ELR (cell line): ENCODE data around the gene PAWR.
A peak's percentile ranks its signal among the peaks of the same experiment; 100 is the strongest.
"Not testable (repeated sequence)": the region's sequence is repeated elsewhere in the genome, so short reads cannot be mapped to it uniquely, and the experiment has no call there.

Experiments used
- DNase-seq: peaks from one replicate; pipeline ENCODE4 v3.0.0-alpha.2; 2015; ENCODE audit warnings: low read depth

The PAWR gene

DNA sequence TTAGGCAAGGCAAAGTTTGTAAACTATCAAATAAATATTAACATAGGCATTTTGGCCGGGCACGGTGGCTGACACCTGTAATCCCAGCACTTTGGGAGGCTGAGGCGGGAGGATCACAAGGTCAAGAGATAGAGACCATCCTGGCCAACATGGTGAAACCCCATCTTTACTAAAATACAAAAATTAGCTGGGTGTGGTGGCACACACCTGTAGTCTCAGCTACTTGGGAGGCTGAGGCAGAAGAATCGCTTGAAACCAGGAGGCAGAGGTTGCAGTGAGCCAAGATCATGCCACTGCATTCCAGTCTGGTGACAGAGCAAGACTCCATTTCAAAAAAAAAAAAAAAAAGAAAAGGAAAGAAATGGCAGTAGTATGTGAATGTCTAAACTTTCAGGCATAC lies 43.9 kb downstream of the PAWR start:
- DNase-seq: peak; percentile 20

DNA sequence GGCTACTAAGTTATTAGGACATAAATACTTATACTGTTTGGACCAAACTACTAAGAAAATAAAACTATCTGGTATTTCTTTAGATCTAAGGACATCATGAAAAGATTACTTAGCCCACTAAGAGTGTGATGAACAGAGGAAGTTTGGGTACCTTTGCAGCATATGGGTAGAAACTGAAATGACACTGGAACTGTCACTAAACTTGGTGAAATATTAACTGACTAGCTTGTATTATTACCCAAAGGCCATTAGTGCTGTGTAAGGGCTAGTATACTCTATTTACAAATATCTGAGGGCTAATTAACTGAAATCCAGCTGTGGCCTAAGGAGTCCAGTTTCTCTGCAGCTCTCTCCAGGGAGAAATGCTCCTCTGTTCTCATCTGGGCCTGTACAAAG lies 45.5 kb downstream of the PAWR start:
- DNase-seq: no peak

DNA sequence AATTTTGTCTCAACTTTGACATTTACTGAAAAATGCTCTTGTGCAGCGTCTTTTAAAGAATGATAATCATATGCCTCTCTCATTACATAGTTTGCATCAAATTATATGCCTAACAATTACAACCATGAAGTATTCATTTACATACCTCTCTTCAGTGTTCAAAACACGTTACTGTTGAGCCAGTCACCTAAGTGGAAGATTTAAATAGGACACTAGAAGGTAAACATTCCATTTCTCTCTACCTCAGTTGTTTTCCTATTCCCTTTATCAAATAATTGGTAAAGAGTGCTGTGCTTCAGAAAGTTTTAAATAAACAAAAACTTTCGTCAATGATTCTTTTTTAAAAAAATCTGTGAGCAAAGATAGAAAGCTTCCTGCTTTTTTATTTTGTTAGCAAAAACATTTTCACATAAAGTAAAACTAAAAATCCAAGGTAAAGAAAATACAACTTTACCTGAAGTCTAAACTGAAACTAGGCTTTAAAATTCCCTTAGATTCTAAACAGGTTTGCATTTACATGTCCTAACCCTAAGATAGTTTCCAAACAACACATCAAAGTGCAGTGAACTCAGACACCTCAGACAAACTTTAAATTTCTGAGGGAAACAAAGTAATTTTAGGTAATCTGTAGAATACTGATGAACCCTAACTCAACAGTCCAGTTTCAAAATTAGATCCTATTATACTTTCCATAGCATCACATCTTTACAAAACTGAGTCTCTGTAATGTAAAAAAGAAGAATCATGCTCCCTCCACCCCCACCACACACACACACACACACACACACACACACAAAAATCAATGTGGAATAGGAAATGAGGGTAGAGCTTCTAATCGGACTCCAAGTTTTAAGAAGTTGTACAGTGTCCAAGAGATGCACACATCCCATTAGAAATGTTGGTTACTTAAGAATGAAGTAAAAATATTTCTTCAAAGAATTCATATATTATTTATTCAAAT lies 46.2 kb downstream of the PAWR start:
- DNase-seq: no peak

GRCh38 chr12:79643821-79644220 lies 46.9 kb downstream of the PAWR start:
- no peak for DNase-seq

DNA sequence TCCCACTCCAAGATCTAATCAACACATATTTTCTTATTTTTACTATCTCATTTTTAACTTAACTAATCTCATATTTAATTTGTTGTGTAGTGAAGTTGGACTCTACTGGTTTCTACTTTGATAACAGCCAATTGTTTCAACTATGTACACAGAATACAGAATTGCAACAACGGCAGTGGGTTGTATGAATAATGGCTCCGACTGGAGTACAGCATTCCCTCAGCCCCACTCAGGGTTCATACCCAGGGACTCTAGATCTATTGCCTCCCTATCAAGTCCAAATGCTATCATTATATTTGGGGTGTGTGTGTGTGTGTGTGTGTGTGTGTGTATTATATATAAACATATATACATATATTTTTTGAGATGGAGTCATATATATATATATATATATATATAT lies 52.3 kb downstream of the PAWR start:
- DNase-seq: no peak

- DNase-seq: no peak
Observed at GRCh38 chr12:79637093-79637492, 53.7 kb downstream of the PAWR start.

DNA sequence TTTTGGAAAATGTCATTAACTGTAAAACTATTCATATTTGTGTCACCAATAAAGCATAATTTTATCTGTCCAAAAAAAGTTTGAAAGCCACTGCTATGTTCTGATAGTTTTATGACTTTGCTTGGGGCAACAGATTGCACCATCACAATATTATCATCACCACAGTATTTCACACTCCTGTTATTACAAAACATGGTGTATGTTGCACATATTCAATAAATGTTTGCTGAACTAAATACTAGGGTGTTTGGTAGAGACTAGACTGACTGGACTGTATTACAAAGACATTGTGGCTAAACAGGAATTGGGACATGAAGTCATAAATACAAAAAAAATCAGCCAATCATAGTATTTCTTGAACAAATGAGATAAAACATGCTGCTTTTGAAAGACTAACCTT lies 55.1 kb downstream of the PAWR start:
- no peak for DNase-seq

DNA sequence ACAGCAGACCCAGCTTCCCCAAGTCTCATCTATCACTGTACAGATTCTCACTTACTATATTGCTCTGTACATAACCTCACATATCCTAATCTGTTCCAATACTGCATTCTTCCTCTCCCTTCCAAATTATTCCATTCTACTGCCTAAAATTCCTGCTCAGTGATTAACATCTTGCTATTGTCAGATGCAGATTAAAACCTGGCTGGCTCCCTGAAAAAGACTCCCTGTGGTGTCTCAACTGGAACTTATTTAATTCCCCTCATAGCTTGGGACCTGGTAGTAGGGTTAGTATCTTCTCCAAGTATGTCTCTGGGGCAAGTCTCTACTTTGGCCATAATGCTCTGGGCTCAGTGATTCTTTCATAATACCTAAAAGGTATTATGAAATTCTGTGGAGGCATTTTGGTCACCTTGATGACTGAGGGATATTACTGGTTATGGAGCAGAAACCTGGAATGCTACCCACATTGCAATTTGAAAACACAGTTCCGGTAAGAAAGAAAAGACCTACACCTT lies 55.8 kb downstream of the PAWR start:
- no peak for DNase-seq

GRCh38 chr12:79629561-79629960 lies 61.2 kb downstream of the PAWR start:
- DNase-seq: no peak

GRCh38 chr12:79626735-79627134 lies 64.0 kb downstream of the PAWR start:
- DNase-seq: not testable (repeated sequence)

GRCh38 chr12:79624378-79624777 lies 66.4 kb downstream of the PAWR start:
- peak; percentile 17 for DNase-seq

DNA sequence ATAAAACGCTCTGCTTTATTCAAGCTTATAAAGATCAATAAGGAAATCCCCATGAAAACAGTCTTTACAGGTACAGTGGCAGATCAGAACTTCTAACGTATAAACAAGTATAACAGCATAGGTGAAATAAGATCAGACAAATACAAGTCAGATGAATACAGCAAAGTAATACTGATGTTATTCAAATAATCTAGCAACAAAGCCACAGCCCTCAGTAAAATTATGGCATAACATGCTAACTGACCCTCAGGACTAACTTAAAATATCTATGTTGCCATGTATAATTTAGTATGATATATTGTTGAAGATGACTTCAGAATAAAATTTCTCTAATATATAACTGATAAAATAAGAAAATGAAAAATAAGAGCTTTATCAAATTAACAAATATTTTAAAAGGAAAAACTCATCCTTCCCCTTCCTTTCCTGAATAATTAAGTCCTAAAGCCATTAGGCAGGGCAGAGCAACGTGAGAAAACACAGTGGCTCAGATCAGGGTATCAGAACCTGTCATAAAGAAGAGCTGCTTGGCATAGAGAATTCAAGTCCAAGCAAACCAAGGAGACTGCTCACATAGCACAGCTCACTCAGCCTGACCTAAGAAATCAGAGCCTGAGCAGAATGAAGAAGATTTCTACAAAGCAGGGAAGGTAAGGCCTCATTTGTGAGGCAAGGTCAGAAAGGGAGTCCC lies 70.7 kb downstream of the PAWR start:
- no peak for DNase-seq

DNA sequence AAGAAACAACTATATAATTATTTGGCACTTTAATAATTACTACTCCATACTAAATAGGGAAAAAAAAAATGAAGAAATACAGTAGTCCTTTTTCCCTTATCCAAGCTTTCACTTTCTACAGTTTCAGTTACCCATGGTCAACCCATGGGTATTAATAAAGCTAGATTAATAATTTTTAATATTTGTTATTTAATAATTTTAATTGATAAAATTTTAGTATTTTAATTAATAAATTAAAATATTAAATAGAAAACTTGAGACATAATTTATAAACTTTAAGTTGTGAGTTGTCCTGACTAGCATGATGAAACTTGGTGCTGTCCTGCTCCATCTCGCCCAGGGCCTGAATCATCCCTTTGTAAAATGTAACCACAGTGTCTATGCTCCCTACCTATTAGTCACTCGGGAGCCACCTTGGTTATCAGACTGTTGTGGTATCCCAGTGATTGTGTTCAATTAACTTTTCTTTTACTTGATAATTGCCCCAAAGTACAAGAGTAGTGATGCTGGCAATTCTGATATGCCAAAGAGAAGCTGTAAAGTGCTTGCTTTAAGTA lies 71.8 kb downstream of the PAWR start:
- DNase-seq: peak; percentile 83

- DNase-seq: no peak
Observed at GRCh38 chr12:79617696-79618095, 73.1 kb downstream of the PAWR start.

GRCh38 chr12:79615596-79616560 lies 74.9 kb downstream of the PAWR start:
- no peak for DNase-seq

DNA sequence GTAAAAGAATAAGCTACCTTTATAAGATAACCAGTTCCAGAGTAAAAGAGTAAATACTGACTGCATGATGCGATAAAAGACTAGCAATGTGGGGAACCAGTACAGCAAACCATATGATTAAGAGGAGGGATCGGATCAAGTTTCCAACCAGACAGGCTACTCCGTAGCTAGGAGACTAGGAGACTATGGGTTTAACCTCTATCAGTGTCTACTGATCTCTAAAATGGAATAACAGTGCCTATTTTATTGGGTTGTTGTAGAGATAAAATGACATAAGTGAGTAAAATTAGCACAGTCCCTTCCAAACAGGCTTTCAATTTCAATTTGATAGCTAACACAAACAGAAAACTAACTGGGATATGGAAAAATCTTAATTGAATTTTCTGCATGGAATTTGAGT lies 76.0 kb downstream of the PAWR start:
- no peak for DNase-seq

DNA sequence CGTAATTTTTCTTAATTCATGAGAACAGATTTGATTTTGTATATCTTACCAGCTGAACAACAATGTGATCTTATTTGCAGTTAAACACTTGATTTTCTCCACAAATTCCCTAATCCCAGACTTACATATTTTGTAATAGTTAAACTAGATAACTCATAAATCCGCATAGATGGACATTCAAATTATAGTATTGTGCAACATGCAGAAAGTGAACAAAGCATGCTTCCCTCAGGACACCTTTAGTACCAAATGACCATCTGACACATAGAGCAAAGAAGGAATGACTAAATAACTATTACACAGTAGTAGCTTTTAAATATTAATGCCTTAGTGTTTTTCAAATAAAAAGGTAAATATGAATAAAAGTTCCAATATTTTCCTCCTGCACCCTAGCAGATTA lies 88.9 kb downstream of the PAWR start:
- DNase-seq: no peak

DNA sequence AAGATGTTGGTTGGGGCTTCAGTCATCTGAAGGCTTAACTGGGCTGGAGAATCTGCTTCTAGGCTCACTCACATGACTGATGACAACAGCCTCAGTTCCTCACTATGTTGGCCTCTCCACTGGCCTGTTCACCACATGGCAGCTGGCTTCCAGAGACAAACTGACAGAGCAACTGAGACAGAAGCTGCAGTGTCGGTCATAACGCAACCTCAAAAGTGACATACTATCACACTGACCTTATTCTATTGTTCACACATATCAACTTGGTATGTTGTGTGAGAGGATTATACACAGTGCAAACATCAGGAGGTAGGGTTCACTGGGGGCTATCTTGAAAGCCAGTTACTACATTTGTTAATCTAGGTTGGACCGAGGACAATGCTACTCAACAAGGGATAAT lies 92.9 kb downstream of the PAWR start:
- DNase-seq: no peak

- no peak for DNase-seq
Observed at GRCh38 chr12:79596719-79597350, 93.9 kb downstream of the PAWR start.

DNA sequence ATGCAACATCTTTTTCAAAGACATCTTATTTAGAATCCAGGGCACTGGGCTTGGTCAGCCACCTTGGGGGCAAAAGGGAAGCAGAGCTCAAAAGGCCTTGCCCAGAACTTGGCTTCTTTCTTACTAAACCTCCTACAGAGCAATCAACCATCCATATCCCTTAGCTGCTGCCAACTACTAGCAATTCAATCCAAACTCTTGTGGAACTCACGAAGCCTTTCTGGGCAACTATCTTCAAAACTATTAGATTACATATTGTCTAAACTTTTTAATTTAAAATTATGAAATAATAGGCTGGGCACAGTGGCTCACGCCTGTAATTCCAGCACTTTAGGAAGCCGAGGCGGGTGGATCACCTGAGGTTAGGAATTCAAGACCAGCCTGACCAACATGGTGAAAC lies 95.5 kb downstream of the PAWR start:
- DNase-seq: no peak

- no peak for DNase-seq
Observed at GRCh38 chr12:79592865-79593264, 97.9 kb downstream of the PAWR start.
